Liver (tissue), 9 donors: Measurements from ENCODE around the gene BARHL1. TPM values are rescaled to one million over a fixed set of nuclear protein-coding genes. Genes with fewer than 3 reads are reported as not detected.

Experiments
- DNase-seq: peaks from one replicate; pipeline ENCODE4 v3.0.0-alpha.2; 2017; ENCODE audit warnings: low spot score
- H3K27ac ChIP-seq, 2 donors: one replicate each; pipeline ENCODE4 v1.7.0; 2013; ENCODE audit warnings: inconsistent platforms in 2 of 2, low read length in 2 of 2, control low read depth in 1 of 2, low read depth in 1 of 2, mild to moderate bottlenecking in 1 of 2
- H3K27me3 ChIP-seq, 4 donors: one replicate each; pipeline versions ENCODE4 v1.6.1 to v1.7.0; 2013; ENCODE audit warnings: low read length in 3 of 4, inconsistent platforms in 1 of 4, mild to moderate bottlenecking in 1 of 4, moderate library complexity in 1 of 4; ENCODE audit not compliant: control insufficient read depth in 4 of 4, insufficient read depth in 4 of 4
- H3K36me3 ChIP-seq, 4 donors: one replicate each; pipeline versions ENCODE4 v1.6.1 to v1.7.0; 2013; ENCODE audit warnings: low read length in 3 of 4, mild to moderate bottlenecking in 3 of 4, low read depth in 1 of 4, moderate library complexity in 1 of 4; ENCODE audit not compliant: control insufficient read depth in 4 of 4, insufficient read depth in 3 of 4
- H3K4me1 ChIP-seq, 4 donors: one replicate each; pipeline versions ENCODE4 v1.6.1 to v1.7.0; 2013; ENCODE audit warnings: low read length in 3 of 4, mild to moderate bottlenecking in 3 of 4, moderate library complexity in 1 of 4; ENCODE audit not compliant: control insufficient read depth in 4 of 4, insufficient read depth in 4 of 4
- H3K4me3 ChIP-seq, 3 donors: one replicate each; pipeline versions ENCODE4 v1.6.1 to v1.7.0; 2013; ENCODE audit warnings: low read length in 3 of 3, control low read depth in 1 of 3, low read depth in 1 of 3, mild to moderate bottlenecking in 1 of 3
- H3K9ac ChIP-seq, 2 donors: one replicate each; pipeline ENCODE4 v1.7.0; 2013; ENCODE audit warnings: low read length in 2 of 2, mild to moderate bottlenecking in 2 of 2, moderate library complexity in 2 of 2, control low read depth in 1 of 2, low read depth in 1 of 2
- H3K9me3 ChIP-seq, 4 donors: one replicate each; pipeline versions ENCODE4 v1.6.1 to v1.7.0; 2013; ENCODE audit warnings: low read length in 3 of 4; ENCODE audit not compliant: control insufficient read depth in 4 of 4
- ATF3 ChIP-seq: IDR thresholded peaks from 2 replicates; pipeline ENCODE4 v1.6.1; 2016; ENCODE audit warnings: antibody characterized with exemption
- EGR1 ChIP-seq, 2 donors: IDR thresholded peaks; 2 replicates each; pipeline ENCODE4 v1.6.1; 2016 to 2018; ENCODE audit warnings: antibody characterized with exemption in 2 of 2, low read depth in 2 of 2
- FOXA1 ChIP-seq: IDR thresholded peaks from 2 replicates; pipeline ENCODE4 v1.6.1; 2016; ENCODE audit warnings: antibody characterized with exemption
- FOXA2 ChIP-seq: IDR thresholded peaks from 2 replicates; pipeline ENCODE4 v1.6.1; 2016; ENCODE audit warnings: antibody characterized with exemption
- GABPA ChIP-seq, 2 donors: IDR thresholded peaks in 1 of 2; conservative IDR thresholded peaks in 1 of 2; 2 replicates each; pipeline ENCODE4 v1.6.1; 2016; ENCODE audit warnings: antibody characterized with exemption in 2 of 2, mild to moderate bottlenecking in 1 of 2, moderate library complexity in 1 of 2
- HNF4A ChIP-seq, 2 donors: conservative IDR thresholded peaks; 2 replicates each; pipeline ENCODE4 v1.6.1; 2016; ENCODE audit warnings: antibody characterized with exemption in 2 of 2, mild to moderate bottlenecking in 2 of 2
- HNF4G ChIP-seq: IDR thresholded peaks from 2 replicates; pipeline ENCODE4 v1.6.1; 2016; ENCODE audit warnings: antibody characterized with exemption
- JUND ChIP-seq, 2 donors: IDR thresholded peaks; 2 replicates each; pipeline ENCODE4 v1.6.1; 2016; ENCODE audit warnings: antibody characterized with exemption in 2 of 2
- MAX ChIP-seq: IDR thresholded peaks from 2 replicates; pipeline ENCODE4 v1.6.1; 2016; ENCODE audit warnings: antibody characterized with exemption
- NR2F2 ChIP-seq: IDR thresholded peaks from 2 replicates; pipeline ENCODE4 v1.6.1; 2016; ENCODE audit warnings: antibody characterized with exemption
- REST ChIP-seq: IDR thresholded peaks from 2 replicates; pipeline ENCODE4 v1.6.1; 2016; ENCODE audit warnings: antibody characterized with exemption, mild to moderate bottlenecking
- RXRA ChIP-seq, 2 donors: IDR thresholded peaks; 2 replicates each; pipeline ENCODE4 v1.6.1; 2017 to 2018; ENCODE audit warnings: antibody characterized with exemption in 2 of 2, mild to moderate bottlenecking in 1 of 2
- TAF1 ChIP-seq: conservative IDR thresholded peaks from 2 replicates; pipeline ENCODE4 v1.6.1; 2016; ENCODE audit warnings: antibody characterized with exemption, mild to moderate bottlenecking
- YY1 ChIP-seq: IDR thresholded peaks from 2 replicates; pipeline ENCODE4 v1.6.1; 2016; ENCODE audit warnings: antibody characterized with exemption, mild to moderate bottlenecking
- ZBTB33 ChIP-seq: IDR thresholded peaks from 2 replicates; pipeline ENCODE4 v1.6.1; 2016; ENCODE audit warnings: antibody characterized with exemption
- WGBS: extraction: QIAGEN DNeasy Blood & Tissue Kit; methylation state at CpG from one replicate; pipeline ENCODE4 v1.1.7; 2013; 5-methylcytosine and 5-hydroxymethylcytosine counted together
- polyA plus RNA-seq, 2 donors: library from polyadenylated mRNA; stranded (reverse) in 1 of 2; unstranded in 1 of 2; fragments of 200-250 nt in 1 of 2; fragments of >200 nt in 1 of 2; fragmentation: Nextera tagmentation in 1 of 2; extraction: Ambion mirVana in 1 of 2; gene quantifications; one replicate each; pipeline versions ENCODE4 v1.2.1 to v1.2.3, GENCODE V29; 2013 to 2015
- total RNA-seq, 2 donors: library from RNA; depleted of rRNA; stranded (reverse); fragments of >200 nt; gene quantifications; one replicate each; pipeline ENCODE4 v1.2.3, GENCODE V29; 2014
- donor health status: healthy.
- donor health status: healthy.
- donor health status: healthy.
- donor health status: healthy.
- donor health status: healthy.

The BARHL1 gene
- total and polyA plus RNA-seq, 4 donors = not detected

GRCh38 chr9:132556714-132557113 is 25.7 kb upstream of the BARHL1 start:
- no peak for DNase-seq
- H3K27ac ChIP-seq = no peak overlapping the region
- TF ChIP-seq ZBTB33 = no peak
- no peak for TF ChIP-seq HNF4A (conservative IDR thresholded peaks at IDR 0.05)
- TF ChIP-seq ATF3 = no peak
- no peak for TF ChIP-seq NR2F2
- no peak for TF ChIP-seq RXRA (IDR thresholded peaks at IDR 0.05)
- H3K27me3 ChIP-seq = peaks cover 0 to 4% (median 0%) of the 10 kb centered on the region in 4 donors
- H3K4me3 ChIP-seq = no peak overlapping the region
- no peaks in the 10 kb centered on the region for H3K36me3 ChIP-seq
- 74% methylated on average over 26 of the region's 26 CpGs for WGBS
- no peaks in the 10 kb centered on the region for H3K9me3 ChIP-seq
- H3K9ac ChIP-seq = no peak overlapping the region
- H3K4me1 ChIP-seq = no peaks in the 10 kb centered on the region

- DNase-seq = no peak
- no peak overlapping the region for H3K27ac ChIP-seq
- H3K4me1 ChIP-seq = no peaks in the 10 kb centered on the region
- WGBS = 86% methylated on average over 15 of the region's 15 CpGs
- no peaks in the 10 kb centered on the region for H3K36me3 ChIP-seq
- no peak for TF ChIP-seq FOXA1
- TF ChIP-seq HNF4G = no peak
- TF ChIP-seq REST = no peak
- no peak for TF ChIP-seq ZBTB33
- no peak for TF ChIP-seq JUND (IDR thresholded peaks at IDR 0.05)
- TF ChIP-seq GABPA (IDR thresholded peaks at IDR 0.05 in 1 of 2, conservative IDR thresholded peaks at IDR 0.05 in 1 of 2) = no peak
- TF ChIP-seq EGR1 (IDR thresholded peaks at IDR 0.05; ENCODE audit: low read depth in 2 of 2) = no peak
- no peak for TF ChIP-seq ATF3
- TF ChIP-seq NR2F2 = no peak
- TF ChIP-seq FOXA2 = no peak
- TF ChIP-seq MAX = no peak
- no peak for TF ChIP-seq TAF1
- TF ChIP-seq HNF4A (conservative IDR thresholded peaks at IDR 0.05) = no peak
- TF ChIP-seq YY1 = no peak
- H3K9ac ChIP-seq = no peak overlapping the region
- H3K9me3 ChIP-seq = no peaks in the 10 kb centered on the region
- H3K4me3 ChIP-seq = no peak overlapping the region
- H3K27me3 ChIP-seq = peaks cover 0 to 4% (median 0%) of the 10 kb centered on the region in 4 donors
Observed at GRCh38 chr9:132557159-132557558, 25.2 kb upstream of the BARHL1 start.
